ENCODE results near the gene SMIM14. TPM values are rescaled to one million over a fixed set of nuclear protein-coding genes. Genes with fewer than 3 reads are reported as not detected.

Gene SMIM14
- polyA plus RNA-seq, 3 donors: 13.6 to 152 (median 140) TPM

GRCh38 chr4:39526765-39527295 is 111.8 kb downstream of the SMIM14 start:
- Histone ChIP-seq H3K27ac (ENCODE audit: low read depth in 1 of 2, low read length in 2 of 2) (peak overlapping the region; percentile 24 to 90), H3K4me3 (replicated peaks in 1 of 3; ENCODE audit: low read depth in 2 of 3, low read length in 3 of 3) (peak overlapping the region; percentile 71 to 83 (median 83)), H3K4me1 (ENCODE audit: control insufficient read depth in 1 of 2, insufficient read depth in 2 of 2, low read length in 2 of 2) (peaks cover 17 to 19% of the 10 kb centered on the region in 2 donors), H3K27me3 (ENCODE audit: control insufficient read depth in 2 of 2, insufficient read depth in 2 of 2, low read length in 2 of 2) (no peaks in the 10 kb centered on the region), H3K4me2 (replicated peaks; ENCODE audit: extremely low read depth, low read length, poor library complexity, severe bottlenecking) (peak overlapping the region; percentile 81), H3K9me3 (replicated peaks in 1 of 2; ENCODE audit: control insufficient read depth in 1 of 2, insufficient read depth in 1 of 2, low read length in 2 of 2) (peaks cover 0 to 5% of the 10 kb centered on the region in 2 donors), H3K9ac (ENCODE audit: insufficient read depth, low read length, poor library complexity, severe bottlenecking) (peak overlapping the region; percentile 89), H4K20me1 (ENCODE audit: insufficient read depth, low read length) (no peaks in the 10 kb centered on the region), H3K79me2 (ENCODE audit: insufficient read depth, low read length) (peaks cover 32% of the 10 kb centered on the region), H2AFZ (ENCODE audit: insufficient read depth, low read depth, low read length, poor library complexity, severe bottlenecking) (peak overlapping the region; percentile 97), H3K36me3 (replicated peaks in 1 of 2; ENCODE audit: control insufficient read depth in 1 of 2, insufficient read depth in 2 of 2, low read length in 2 of 2) (peaks cover 0 to under 1% of the 10 kb centered on the region in 2 donors)
- H3K9me3 Mint-ChIP-seq: peaks cover 10 to 17% (median 15%) of the 10 kb centered on the region in 7 donors
- H3K27me3 Mint-ChIP-seq (ENCODE audit: low read depth in 3 of 3): peaks cover 0 to 2% (median 0%) of the 10 kb centered on the region in 3 donors
- H3K27ac Mint-ChIP-seq: peak overlapping the region in 6 of 7 donors; percentile 15 to 86 (median 49)
- intact Hi-C loops (cut with micrococcal nuclease): loop anchor here (5.0 to 10.0 kb wide), 4 partner anchors 45 to 110 kb away; partner anchors contain the start of genes SMIM14 (in 2 of the 2), LIAS (in 1 of the 2) and RPL9 (in 1 of the 2)
- DNase-seq: peak in 1 of 3 donors; percentile 1
- peaks cover 11 to 14% of the 10 kb centered on the region in 2 donors for H3K36me3 Mint-ChIP-seq
- TF ChIP-seq CTCF (IDR thresholded peaks at IDR 0.05): no peak
- peak overlapping the region; percentile 99 to 100 for H3K4me3 Mint-ChIP-seq
- 0% methylated on average over 22 of the region's 33 CpGs for WGBS (ENCODE audit: insufficient coverage)
- peaks cover 22% of the 10 kb centered on the region for H3K4me1 Mint-ChIP-seq

- H3K4me3 ChIP-seq (replicated peaks in 1 of 3; ENCODE audit: low read depth in 2 of 3, low read length in 3 of 3): peak overlapping the region; percentile 71 to 83 (median 83)
- peaks cover 0 to 2% (median 0%) of the 10 kb centered on the region in 3 donors for H3K27me3 Mint-ChIP-seq (ENCODE audit: low read depth in 3 of 3)
- no peak overlapping the region for H3K27ac ChIP-seq (ENCODE audit: low read depth in 1 of 2, low read length in 2 of 2)
- H3K9me3 Mint-ChIP-seq: peaks cover 5 to 9% (median 7%) of the 10 kb centered on the region in 7 donors
- H3K27ac Mint-ChIP-seq: peak overlapping the region in 2 of 7 donors; percentile 46 to 86
- no peaks in the 10 kb centered on the region for H3K36me3 ChIP-seq (replicated peaks in 1 of 2; ENCODE audit: control insufficient read depth in 1 of 2, insufficient read depth in 2 of 2, low read length in 2 of 2)
- H2AFZ ChIP-seq (ENCODE audit: insufficient read depth, low read depth, low read length, poor library complexity, severe bottlenecking): peak overlapping the region; percentile 97
- peak overlapping the region; percentile 99 to 100 for H3K4me3 Mint-ChIP-seq
- H3K36me3 Mint-ChIP-seq: peaks cover 5 to 6% of the 10 kb centered on the region in 2 donors
- no peak for DNase-seq
- peak overlapping the region; percentile 89 for H3K9ac ChIP-seq (ENCODE audit: insufficient read depth, low read length, poor library complexity, severe bottlenecking)
- peaks cover 0 to 3% of the 10 kb centered on the region in 2 donors for H3K9me3 ChIP-seq (replicated peaks in 1 of 2; ENCODE audit: control insufficient read depth in 1 of 2, insufficient read depth in 1 of 2, low read length in 2 of 2)
- peaks cover 17 to 19% of the 10 kb centered on the region in 2 donors for H3K4me1 ChIP-seq (ENCODE audit: control insufficient read depth in 1 of 2, insufficient read depth in 2 of 2, low read length in 2 of 2)
- intact Hi-C loops (cut with micrococcal nuclease): loop anchor here (5.0 to 10.0 kb wide), 4 partner anchors 44 to 111 kb away; partner anchors contain the start of genes SMIM14 (in 2 of the 2), LIAS (in 1 of the 2) and RPL9 (in 1 of the 2)
- peaks cover 32% of the 10 kb centered on the region for H3K79me2 ChIP-seq (ENCODE audit: insufficient read depth, low read length)
- TF ChIP-seq CTCF (IDR thresholded peaks at IDR 0.05): no peak
- no peaks in the 10 kb centered on the region for H4K20me1 ChIP-seq (ENCODE audit: insufficient read depth, low read length)
- WGBS (ENCODE audit: insufficient coverage): no CpG with 5 or more reads among the region's 9 CpGs
- H3K4me1 Mint-ChIP-seq: peaks cover 22% of the 10 kb centered on the region
- H3K27me3 ChIP-seq (ENCODE audit: control insufficient read depth in 2 of 2, insufficient read depth in 2 of 2, low read length in 2 of 2): no peaks in the 10 kb centered on the region
- peak overlapping the region; percentile 81 for H3K4me2 ChIP-seq (replicated peaks; ENCODE audit: extremely low read depth, low read length, poor library complexity, severe bottlenecking)
These were observed 112.6 kb downstream of the SMIM14 start for GRCh38 chr4:39525822-39526690.
